Fibroblast of lung (primary cell): ENCODE measurements around the gene ELMOD3. TPM values are rescaled to one million over a fixed set of nuclear protein-coding genes. Genes with fewer than 3 reads are reported as not detected.

Source experiments
- DNase-seq, 2 donors: peaks; one replicate each; pipeline versions ENCODE4 v3.0.0 to v3.0.0-alpha.2; 2010; ENCODE audit warnings: low read depth in 2 of 2
- H2AFZ ChIP-seq: 2 replicates; pipeline ENCODE4 v1.5.1; 2012; ENCODE audit warnings: low read length, control low read depth, inconsistent platforms
- H3K27ac ChIP-seq: 2 replicates; pipeline ENCODE4 v1.5.1; 2011; ENCODE audit warnings: low read length, control low read depth; ENCODE audit not compliant: insufficient read depth
- H3K27me3 ChIP-seq: 2 replicates; pipeline ENCODE4 v1.5.1; 2011; ENCODE audit warnings: mild to moderate bottlenecking, low read length; ENCODE audit not compliant: control insufficient read depth, insufficient read depth
- H3K36me3 ChIP-seq: 2 replicates; pipeline ENCODE4 v1.5.1; 2011; ENCODE audit warnings: low read length; ENCODE audit not compliant: control insufficient read depth, insufficient read depth
- H3K4me1 ChIP-seq: 2 replicates; pipeline ENCODE4 v1.5.1; 2011; ENCODE audit warnings: low read length; ENCODE audit not compliant: control insufficient read depth, insufficient read depth; ENCODE audit errors: extremely low read depth
- H3K4me2 ChIP-seq: 2 replicates; pipeline ENCODE4 v1.5.1; 2011; ENCODE audit warnings: low read length, control low read depth; ENCODE audit not compliant: insufficient read depth; ENCODE audit errors: extremely low read depth
- H3K4me3 ChIP-seq, 4 experiments: fragments of 200-600 bp in 1 of 4; sonication (generic) in 1 of 4; replicated peaks in 1 of 4; 2 replicates each; pipeline ENCODE4 v1.5.1; 2011 to 2016; ENCODE audit warnings: low read length in 4 of 4, low read depth in 3 of 4, mild to moderate bottlenecking in 3 of 4, control low read depth in 2 of 4, inconsistent platforms in 1 of 4, mixed read lengths in 1 of 4; ENCODE audit not compliant: insufficient read depth in 1 of 4; ENCODE audit errors: control extremely low read depth in 1 of 4
- H3K79me2 ChIP-seq: 2 replicates; pipeline ENCODE4 v1.5.1; 2012; ENCODE audit warnings: mild to moderate bottlenecking, low read length, inconsistent platforms; ENCODE audit not compliant: control insufficient read depth, insufficient read depth
- H3K9ac ChIP-seq: 2 replicates; pipeline ENCODE4 v1.5.1; 2011; ENCODE audit warnings: mild to moderate bottlenecking, low read length, control low read depth; ENCODE audit not compliant: insufficient read depth
- H3K9me3 ChIP-seq: 2 replicates; pipeline ENCODE4 v1.5.1; 2012; ENCODE audit warnings: low read depth, low read length; ENCODE audit not compliant: control insufficient read depth, insufficient read depth
- H4K20me1 ChIP-seq: 2 replicates; pipeline ENCODE4 v1.5.1; 2011; ENCODE audit warnings: low read length; ENCODE audit not compliant: control insufficient read depth, insufficient read depth; ENCODE audit errors: extremely low read depth
- EZH2 ChIP-seq: IDR thresholded peaks from 2 replicates; pipeline ENCODE4 v1.5.1; 2012; ENCODE audit warnings: low read length, control low read depth, mild to moderate bottlenecking; ENCODE audit errors: missing control alignments
- polyA plus RNA-seq, 2 donors: library from polyadenylated mRNA; depleted of rRNA in 1 of 2; stranded (reverse) in 1 of 2; unstranded in 1 of 2; fragments of >200 nt; gene quantifications; 2 replicates each; pipeline ENCODE4 v1.2.1, GENCODE V29; 2011 to 2012; ENCODE audit warnings: missing spikeins in 1 of 2
- total RNA-seq: library from RNA; depleted of rRNA; stranded (reverse); fragments of >200 nt; gene quantifications from 2 replicates; pipeline ENCODE4 v1.2.1, GENCODE V29; 2014
- TF ChIP-seq, protein P1 (sequence below), 2 donors: IDR thresholded peaks in 1 of 2; conservative IDR thresholded peaks in 1 of 2; 1 replicate in 1 of 2; 2 replicates in 1 of 2; pipeline ENCODE4 v1.5.1; 2011 to 2012; ENCODE audit warnings: low read length in 2 of 2, control low read depth in 1 of 2, inconsistent platforms in 1 of 2, low read depth in 1 of 2, mild to moderate bottlenecking in 1 of 2

Gene ELMOD3
- total and polyA plus RNA-seq, 2 donors (not counting 1 experiment from before 2014, with no cell fraction given) = 13.0 to 27.9 TPM

- H2AFZ ChIP-seq = no peak overlapping the region
Observed at GRCh38 chr2:85422072-85422457, 67.5 kb downstream of the ELMOD3 start.

GRCh38 chr2:85423525-85423924, 69.0 kb downstream of the ELMOD3 start:
- Histone ChIP-seq H3K4me2 (no peak overlapping the region), H3K27ac (no peak overlapping the region), H3K36me3 (no peaks in the 10 kb centered on the region), H3K9ac (no peak overlapping the region), H2AFZ (no peak overlapping the region), H3K9me3 (no peaks in the 10 kb centered on the region), H3K79me2 (no peaks in the 10 kb centered on the region), H3K27me3 (no peaks in the 10 kb centered on the region), H3K4me3 (no peak overlapping the region), H4K20me1 (no peaks in the 10 kb centered on the region), H3K4me1 (peaks cover 9% of the 10 kb centered on the region)
- no peak for DNase-seq
- TF ChIP-seq, protein P1, sequence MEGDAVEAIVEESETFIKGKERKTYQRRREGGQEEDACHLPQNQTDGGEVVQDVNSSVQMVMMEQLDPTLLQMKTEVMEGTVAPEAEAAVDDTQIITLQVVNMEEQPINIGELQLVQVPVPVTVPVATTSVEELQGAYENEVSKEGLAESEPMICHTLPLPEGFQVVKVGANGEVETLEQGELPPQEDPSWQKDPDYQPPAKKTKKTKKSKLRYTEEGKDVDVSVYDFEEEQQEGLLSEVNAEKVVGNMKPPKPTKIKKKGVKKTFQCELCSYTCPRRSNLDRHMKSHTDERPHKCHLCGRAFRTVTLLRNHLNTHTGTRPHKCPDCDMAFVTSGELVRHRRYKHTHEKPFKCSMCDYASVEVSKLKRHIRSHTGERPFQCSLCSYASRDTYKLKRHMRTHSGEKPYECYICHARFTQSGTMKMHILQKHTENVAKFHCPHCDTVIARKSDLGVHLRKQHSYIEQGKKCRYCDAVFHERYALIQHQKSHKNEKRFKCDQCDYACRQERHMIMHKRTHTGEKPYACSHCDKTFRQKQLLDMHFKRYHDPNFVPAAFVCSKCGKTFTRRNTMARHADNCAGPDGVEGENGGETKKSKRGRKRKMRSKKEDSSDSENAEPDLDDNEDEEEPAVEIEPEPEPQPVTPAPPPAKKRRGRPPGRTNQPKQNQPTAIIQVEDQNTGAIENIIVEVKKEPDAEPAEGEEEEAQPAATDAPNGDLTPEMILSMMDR (conservative IDR thresholded peaks at IDR 0.05 in 1 of 2, IDR thresholded peaks at IDR 0.05 in 1 of 2; ENCODE audit: low read depth in 1 of 2, low read length in 2 of 2) = no peak
- TF ChIP-seq EZH2 = no peak

More at GRCh38 chr2:85422072-85422457, 67.5 kb downstream of the ELMOD3 start:
- Histone ChIP-seq H3K27me3 (no peaks in the 10 kb centered on the region), H3K9me3 (no peaks in the 10 kb centered on the region), H3K79me2 (no peaks in the 10 kb centered on the region), H3K4me3 (no peak overlapping the region), H4K20me1 (no peaks in the 10 kb centered on the region), H3K36me3 (no peaks in the 10 kb centered on the region), H3K4me1 (peaks cover 9% of the 10 kb centered on the region), H3K9ac (no peak overlapping the region), H3K27ac (no peak overlapping the region), H3K4me2 (no peak overlapping the region)
- DNase-seq = no peak
- TF ChIP-seq EZH2 = no peak
- TF ChIP-seq, protein P1 (conservative IDR thresholded peaks at IDR 0.05 in 1 of 2, IDR thresholded peaks at IDR 0.05 in 1 of 2; ENCODE audit: low read depth in 1 of 2, low read length in 2 of 2) = no peak

DNA sequence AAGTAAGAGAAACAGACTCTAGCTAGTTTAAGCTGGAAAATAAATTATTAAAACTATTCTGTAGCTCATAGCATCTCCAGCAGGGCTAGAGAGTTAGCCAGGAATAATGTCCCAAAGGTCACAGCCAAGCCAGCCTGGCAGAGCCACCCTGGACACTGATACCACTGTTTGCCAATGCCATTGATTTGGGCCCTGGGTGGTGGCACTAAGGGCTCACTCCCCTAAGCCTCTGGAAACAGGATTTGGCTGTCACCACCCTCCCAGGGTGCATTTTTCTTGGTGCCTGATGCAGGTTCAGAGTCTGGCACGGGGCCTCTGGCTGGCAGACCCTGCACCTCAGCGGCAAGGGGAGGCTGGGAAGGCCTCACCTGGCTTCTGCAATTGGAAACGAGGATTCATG, 71.0 kb downstream of the ELMOD3 start:
- Histone ChIP-seq H3K9me3 (no peaks in the 10 kb centered on the region), H3K4me3 (no peak overlapping the region), H3K79me2 (no peaks in the 10 kb centered on the region), H2AFZ (no peak overlapping the region), H3K27me3 (no peaks in the 10 kb centered on the region), H3K36me3 (no peaks in the 10 kb centered on the region), H4K20me1 (no peaks in the 10 kb centered on the region), H3K9ac (no peak overlapping the region), H3K4me2 (no peak overlapping the region), H3K27ac (no peak overlapping the region), H3K4me1 (peaks cover 7% of the 10 kb centered on the region)
- TF ChIP-seq EZH2 = no peak
- TF ChIP-seq, protein P1 (conservative IDR thresholded peaks at IDR 0.05 in 1 of 2, IDR thresholded peaks at IDR 0.05 in 1 of 2; ENCODE audit: low read depth in 1 of 2, low read length in 2 of 2) = no peak
- DNase-seq = no peak
